Measurements from ENCODE around the gene RNF152.

- TF ChIP-seq, protein P1, sequence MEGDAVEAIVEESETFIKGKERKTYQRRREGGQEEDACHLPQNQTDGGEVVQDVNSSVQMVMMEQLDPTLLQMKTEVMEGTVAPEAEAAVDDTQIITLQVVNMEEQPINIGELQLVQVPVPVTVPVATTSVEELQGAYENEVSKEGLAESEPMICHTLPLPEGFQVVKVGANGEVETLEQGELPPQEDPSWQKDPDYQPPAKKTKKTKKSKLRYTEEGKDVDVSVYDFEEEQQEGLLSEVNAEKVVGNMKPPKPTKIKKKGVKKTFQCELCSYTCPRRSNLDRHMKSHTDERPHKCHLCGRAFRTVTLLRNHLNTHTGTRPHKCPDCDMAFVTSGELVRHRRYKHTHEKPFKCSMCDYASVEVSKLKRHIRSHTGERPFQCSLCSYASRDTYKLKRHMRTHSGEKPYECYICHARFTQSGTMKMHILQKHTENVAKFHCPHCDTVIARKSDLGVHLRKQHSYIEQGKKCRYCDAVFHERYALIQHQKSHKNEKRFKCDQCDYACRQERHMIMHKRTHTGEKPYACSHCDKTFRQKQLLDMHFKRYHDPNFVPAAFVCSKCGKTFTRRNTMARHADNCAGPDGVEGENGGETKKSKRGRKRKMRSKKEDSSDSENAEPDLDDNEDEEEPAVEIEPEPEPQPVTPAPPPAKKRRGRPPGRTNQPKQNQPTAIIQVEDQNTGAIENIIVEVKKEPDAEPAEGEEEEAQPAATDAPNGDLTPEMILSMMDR (IDR thresholded peaks at IDR 0.05 in 4 of 5, conservative IDR thresholded peaks at IDR 0.05 in 1 of 5), result no peak
- no peak for TF ChIP-seq POLR2A (IDR thresholded peaks at IDR 0.05)
Observed at GRCh38 chr18:61797696-61798590, 94.9 kb downstream of the RNF152 start.

Measured in gastrocnemius medialis (tissue), 4 donors.